ENCODE measurements around the gene MYL5. TPM values are rescaled to one million over a fixed set of nuclear protein-coding genes. Genes with fewer than 3 reads are reported as not detected.
A peak's percentile ranks its signal among the peaks of the same experiment; 100 is the strongest.

MYL5 gene
- total RNA-seq, 1 donor from 2014 or later: 2.9 TPM

DNA sequence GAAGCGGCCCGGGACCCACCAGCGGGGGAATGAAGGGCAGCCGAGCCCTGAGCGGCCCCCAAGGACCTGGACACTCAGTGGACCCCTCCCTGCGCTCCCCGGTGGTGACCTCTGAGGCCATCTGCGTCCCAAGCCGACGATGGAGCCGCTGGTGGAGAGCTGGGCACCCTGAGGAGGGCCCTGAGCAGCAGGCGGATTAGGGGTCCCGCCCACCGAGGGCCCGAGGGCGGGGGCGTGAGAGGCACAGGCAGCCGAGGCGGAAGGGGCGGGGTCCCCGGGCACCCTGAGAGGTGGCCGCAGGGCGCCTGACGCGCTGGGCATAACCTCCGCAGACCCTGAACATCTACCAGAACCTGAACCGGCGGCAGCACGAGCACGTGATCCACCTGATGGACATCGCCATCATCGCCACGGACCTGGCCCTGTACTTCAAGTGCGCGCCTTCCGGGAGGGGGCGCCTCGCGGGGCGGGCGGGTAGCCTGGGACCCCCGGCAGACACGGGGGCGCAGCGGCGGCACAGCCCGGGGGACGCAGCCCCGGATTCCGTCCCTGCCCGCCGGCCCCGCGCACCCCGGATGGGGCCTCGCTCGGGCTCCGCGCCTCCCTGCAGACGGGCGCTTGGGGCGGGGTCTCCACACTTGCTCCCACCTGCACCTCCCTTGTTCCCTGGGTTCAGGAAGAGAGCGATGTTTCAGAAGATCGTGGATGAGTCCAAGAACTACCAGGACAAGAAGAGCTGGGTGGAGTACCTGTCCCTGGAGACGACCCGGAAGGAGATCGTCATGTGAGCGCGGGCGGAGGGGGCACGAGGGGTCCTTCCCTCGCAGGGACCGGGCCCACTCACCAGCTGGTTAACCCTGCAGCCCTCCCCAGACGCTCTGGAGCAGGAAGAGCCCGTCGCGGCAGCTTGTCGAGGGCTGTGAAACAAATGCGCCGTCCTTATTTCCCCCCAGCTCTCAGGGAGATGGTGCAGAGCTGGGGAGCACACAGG, 10.6 kb upstream of the MYL5 start:
- FAIRE-seq: no peak
- no peaks in the 10 kb centered on the region for H3K36me3 ChIP-seq (ENCODE audit: control insufficient read depth, insufficient read depth, low read length)
- TF ChIP-seq, protein P1, sequence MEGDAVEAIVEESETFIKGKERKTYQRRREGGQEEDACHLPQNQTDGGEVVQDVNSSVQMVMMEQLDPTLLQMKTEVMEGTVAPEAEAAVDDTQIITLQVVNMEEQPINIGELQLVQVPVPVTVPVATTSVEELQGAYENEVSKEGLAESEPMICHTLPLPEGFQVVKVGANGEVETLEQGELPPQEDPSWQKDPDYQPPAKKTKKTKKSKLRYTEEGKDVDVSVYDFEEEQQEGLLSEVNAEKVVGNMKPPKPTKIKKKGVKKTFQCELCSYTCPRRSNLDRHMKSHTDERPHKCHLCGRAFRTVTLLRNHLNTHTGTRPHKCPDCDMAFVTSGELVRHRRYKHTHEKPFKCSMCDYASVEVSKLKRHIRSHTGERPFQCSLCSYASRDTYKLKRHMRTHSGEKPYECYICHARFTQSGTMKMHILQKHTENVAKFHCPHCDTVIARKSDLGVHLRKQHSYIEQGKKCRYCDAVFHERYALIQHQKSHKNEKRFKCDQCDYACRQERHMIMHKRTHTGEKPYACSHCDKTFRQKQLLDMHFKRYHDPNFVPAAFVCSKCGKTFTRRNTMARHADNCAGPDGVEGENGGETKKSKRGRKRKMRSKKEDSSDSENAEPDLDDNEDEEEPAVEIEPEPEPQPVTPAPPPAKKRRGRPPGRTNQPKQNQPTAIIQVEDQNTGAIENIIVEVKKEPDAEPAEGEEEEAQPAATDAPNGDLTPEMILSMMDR (IDR thresholded peaks at IDR 0.05; ENCODE audit: insufficient read depth, low read length, severe bottlenecking): no peak
- DNase-seq (ENCODE audit: low read depth): no peak
- peaks cover 3% of the 10 kb centered on the region for H3K27me3 ChIP-seq (ENCODE audit: control insufficient read depth, insufficient read depth, low read length)
- peak overlapping the region; percentile 26 for H3K4me3 ChIP-seq (ENCODE audit: low read depth, low read length)

DNA sequence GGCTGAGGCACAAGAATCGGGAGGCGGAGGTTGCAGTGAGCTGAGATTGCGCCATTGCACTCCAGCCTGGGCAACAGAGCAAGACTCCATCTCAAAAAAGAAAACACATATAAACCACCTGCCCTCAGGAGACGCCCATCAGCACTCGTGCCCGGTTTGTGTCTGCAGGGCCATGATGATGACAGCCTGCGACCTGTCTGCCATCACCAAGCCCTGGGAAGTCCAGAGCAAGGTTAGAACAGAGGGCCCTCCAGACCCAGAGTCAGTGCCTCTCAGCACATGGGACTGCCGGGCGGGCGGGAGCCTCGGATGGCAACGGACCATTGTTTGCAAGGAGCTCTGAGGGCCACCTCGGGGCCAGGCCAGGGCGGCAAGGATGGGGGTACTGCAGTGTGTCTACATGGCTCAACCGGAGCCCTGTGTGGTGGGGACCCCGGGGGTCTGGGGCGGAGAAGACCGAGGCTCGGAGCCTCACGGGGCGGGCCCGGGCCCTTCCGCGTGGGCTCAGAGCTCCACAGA, 9.6 kb upstream of the MYL5 start:
- TF ChIP-seq, protein P1 (IDR thresholded peaks at IDR 0.05; ENCODE audit: insufficient read depth, low read length, severe bottlenecking): no peak
- Histone ChIP-seq H3K36me3 (ENCODE audit: control insufficient read depth, insufficient read depth, low read length) (no peaks in the 10 kb centered on the region), H3K4me3 (ENCODE audit: low read depth, low read length) (no peak overlapping the region), H3K27me3 (ENCODE audit: control insufficient read depth, insufficient read depth, low read length) (peaks cover 3% of the 10 kb centered on the region)
- DNase-seq (ENCODE audit: low read depth): no peak
- no peak for FAIRE-seq

DNA sequence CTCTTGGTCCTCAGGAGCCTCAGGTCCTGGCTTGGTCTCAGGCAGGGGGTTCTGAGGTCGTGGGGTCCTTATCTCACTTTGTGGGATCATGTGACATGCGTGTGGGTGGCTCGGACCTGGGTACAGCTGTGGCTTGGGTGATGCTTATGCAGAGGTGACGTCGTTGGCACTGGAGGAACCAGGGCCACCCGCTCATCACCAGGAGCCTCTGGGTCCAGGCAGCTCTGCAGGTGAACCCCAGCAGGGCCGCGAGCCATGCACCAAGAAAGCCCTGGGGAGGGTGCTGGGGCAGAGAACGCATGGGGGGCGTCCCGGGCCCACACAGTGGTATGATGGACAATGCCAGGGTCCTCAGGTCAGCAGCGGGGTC, 9.0 kb upstream of the MYL5 start:
- no peak for DNase-seq (ENCODE audit: low read depth)
- H3K4me3 ChIP-seq (ENCODE audit: low read depth, low read length): no peak overlapping the region
- FAIRE-seq: no peak
- peaks cover 3% of the 10 kb centered on the region for H3K27me3 ChIP-seq (ENCODE audit: control insufficient read depth, insufficient read depth, low read length)
- TF ChIP-seq, protein P1 (IDR thresholded peaks at IDR 0.05; ENCODE audit: insufficient read depth, low read length, severe bottlenecking): no peak
- no peaks in the 10 kb centered on the region for H3K36me3 ChIP-seq (ENCODE audit: control insufficient read depth, insufficient read depth, low read length)

DNA sequence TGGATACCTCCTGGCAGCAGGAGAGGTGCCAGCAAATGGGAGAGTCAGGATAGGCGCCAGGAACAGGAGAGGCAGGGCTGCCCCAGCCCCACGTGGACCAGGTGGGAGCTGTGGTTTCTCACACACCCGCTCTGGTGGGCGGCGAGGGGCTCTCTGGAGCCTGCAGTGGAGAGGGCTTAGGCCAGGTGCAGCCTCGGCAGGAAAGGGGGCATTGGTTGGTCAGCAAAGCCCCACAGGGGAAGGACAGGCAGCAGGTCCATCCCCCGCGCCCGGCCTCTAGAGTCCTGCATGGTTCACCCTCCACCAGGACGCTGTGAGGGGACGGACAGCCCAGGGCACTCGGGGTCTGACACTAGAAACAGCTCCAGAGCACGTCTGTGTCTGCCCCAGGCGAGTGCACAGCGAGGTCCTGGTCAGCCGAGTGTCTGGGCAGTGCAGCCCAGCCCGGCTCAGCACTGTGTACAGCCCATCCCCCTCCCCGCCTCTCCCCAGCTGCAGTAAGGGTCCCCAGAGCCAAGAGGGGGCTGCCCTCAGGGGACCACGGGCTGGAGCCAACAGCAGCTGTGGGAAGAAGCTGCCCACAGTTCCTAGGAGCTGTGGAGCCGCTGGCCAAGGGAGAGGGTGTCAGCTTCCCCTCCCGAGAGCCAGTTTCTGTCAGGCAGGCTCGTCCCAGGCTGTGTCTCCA, 8.4 kb upstream of the MYL5 start:
- DNase-seq (ENCODE audit: low read depth): no peak
- Histone ChIP-seq H3K27me3 (ENCODE audit: control insufficient read depth, insufficient read depth, low read length) (peaks cover 3% of the 10 kb centered on the region), H3K4me3 (ENCODE audit: low read depth, low read length) (no peak overlapping the region), H3K36me3 (ENCODE audit: control insufficient read depth, insufficient read depth, low read length) (peaks cover under 1% of the 10 kb centered on the region)
- TF ChIP-seq, protein P1 (IDR thresholded peaks at IDR 0.05; ENCODE audit: insufficient read depth, low read length, severe bottlenecking): no peak
- FAIRE-seq: no peak

DNA sequence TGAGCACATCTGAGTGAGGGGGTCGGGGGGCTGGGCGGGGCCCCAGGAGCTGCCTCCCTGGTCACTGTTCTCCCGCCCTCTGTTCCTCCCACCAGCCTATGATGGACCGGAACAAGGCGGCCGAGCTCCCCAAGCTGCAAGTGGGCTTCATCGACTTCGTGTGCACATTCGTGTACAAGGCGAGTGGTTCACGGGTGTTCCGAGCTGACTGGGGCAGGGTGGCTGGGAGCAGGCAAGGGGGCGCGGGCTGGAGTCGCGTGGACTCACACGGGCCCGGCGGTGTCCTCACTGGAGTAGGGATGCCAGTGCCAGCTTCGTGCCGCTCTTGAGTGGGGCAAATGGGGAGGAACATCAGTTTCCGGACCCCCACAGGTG, 7.9 kb upstream of the MYL5 start:
- no peak for FAIRE-seq
- Histone ChIP-seq H3K4me3 (ENCODE audit: low read depth, low read length) (no peak overlapping the region), H3K36me3 (ENCODE audit: control insufficient read depth, insufficient read depth, low read length) (peaks cover 4% of the 10 kb centered on the region), H3K27me3 (ENCODE audit: control insufficient read depth, insufficient read depth, low read length) (peaks cover 3% of the 10 kb centered on the region)
- TF ChIP-seq, protein P1 (IDR thresholded peaks at IDR 0.05; ENCODE audit: insufficient read depth, low read length, severe bottlenecking): no peak
- no peak for DNase-seq (ENCODE audit: low read depth)

Measured in bronchial epithelial cell (primary cell).